Fibroblast of pulmonary artery (primary cell): ENCODE results near the gene ERC2.

ENCODE experiments used
- DNase-seq: peaks from one replicate; pipeline ENCODE4 v3.0.0-alpha.2; 2010; ENCODE audit warnings: low read depth
- H3K4me3 ChIP-seq: replicated peaks from 2 replicates; pipeline ENCODE4 v1.5.1; 2011; ENCODE audit warnings: low read depth, mild to moderate bottlenecking, control low read depth, low read length, moderate library complexity
- CTCF ChIP-seq: IDR thresholded peaks from 2 replicates; pipeline ENCODE4 v1.5.1; 2011; ENCODE audit warnings: mild to moderate bottlenecking, control low read depth, low read length, inconsistent platforms; ENCODE audit errors: missing control alignments

ERC2 gene

GRCh38 chr3:55630280-55630920 lies 837.9 kb downstream of the ERC2 start:
- no peak for TF ChIP-seq CTCF
- no peak overlapping the region for H3K4me3 ChIP-seq
- DNase-seq = no peak

- TF ChIP-seq CTCF = no peak
Measured at GRCh38 chr3:55629432-55629831, 838.8 kb downstream of the ERC2 start.

GRCh38 chr3:55626279-55626665 lies 842.0 kb downstream of the ERC2 start:
- no peak overlapping the region for H3K4me3 ChIP-seq
- no peak for DNase-seq
- TF ChIP-seq CTCF = no peak

More at GRCh38 chr3:55629432-55629831, 838.8 kb downstream of the ERC2 start:
- no peak overlapping the region for H3K4me3 ChIP-seq
- DNase-seq = peak; percentile 11

- no peak for DNase-seq
- no peak overlapping the region for H3K4me3 ChIP-seq
- no peak for TF ChIP-seq CTCF
Measured at GRCh38 chr3:55624238-55624637, 844.0 kb downstream of the ERC2 start.

- no peak overlapping the region for H3K4me3 ChIP-seq
- DNase-seq = no peak
- no peak for TF ChIP-seq CTCF
Measured at GRCh38 chr3:55623786-55624185, 844.5 kb downstream of the ERC2 start.

- DNase-seq = no peak
- no peak overlapping the region for H3K4me3 ChIP-seq
- TF ChIP-seq CTCF = no peak
Measured at GRCh38 chr3:55622733-55623132, 845.5 kb downstream of the ERC2 start.

GRCh38 chr3:55622116-55622515 lies 846.2 kb downstream of the ERC2 start:
- H3K4me3 ChIP-seq = no peak overlapping the region
- no peak for TF ChIP-seq CTCF
- DNase-seq = no peak
